B cell (primary cell): Measurements from ENCODE around the gene CYP2U1.

Experiments
- EZH2 ChIP-seq: IDR thresholded peaks from 2 replicates; pipeline ENCODE4 v1.6.1; 2012; ENCODE audit warnings: borderline replicate concordance, low read depth, mild to moderate bottlenecking, moderate library complexity, low read length; ENCODE audit not compliant: insufficient read depth, poor library complexity, severe bottlenecking
- TF ChIP-seq, protein P1 (sequence below): fragments of 200-600 bp; IDR thresholded peaks from one replicate; pipeline ENCODE4 v1.8.0; 2022; ENCODE audit warnings: antibody characterized with exemption, mild to moderate bottlenecking

DNA sequence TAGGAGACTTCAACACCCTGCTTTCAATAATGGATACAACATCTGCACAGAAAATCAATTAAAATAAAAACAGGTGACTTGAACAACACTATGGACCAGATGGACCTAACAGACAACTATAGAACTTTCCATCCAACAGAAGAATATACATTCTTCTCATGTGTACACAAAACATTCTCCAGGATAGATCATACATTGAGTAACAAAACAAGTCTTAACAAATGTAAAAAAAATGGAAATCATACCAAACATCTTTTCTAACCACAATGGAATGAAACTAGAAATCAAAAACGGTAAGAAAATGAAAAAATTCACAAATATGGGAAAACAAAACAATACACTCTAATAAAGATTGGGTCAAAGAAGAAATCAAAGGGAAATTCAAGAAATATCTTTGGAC is 24.7 kb downstream of the CYP2U1 start:
- TF ChIP-seq, protein P1, sequence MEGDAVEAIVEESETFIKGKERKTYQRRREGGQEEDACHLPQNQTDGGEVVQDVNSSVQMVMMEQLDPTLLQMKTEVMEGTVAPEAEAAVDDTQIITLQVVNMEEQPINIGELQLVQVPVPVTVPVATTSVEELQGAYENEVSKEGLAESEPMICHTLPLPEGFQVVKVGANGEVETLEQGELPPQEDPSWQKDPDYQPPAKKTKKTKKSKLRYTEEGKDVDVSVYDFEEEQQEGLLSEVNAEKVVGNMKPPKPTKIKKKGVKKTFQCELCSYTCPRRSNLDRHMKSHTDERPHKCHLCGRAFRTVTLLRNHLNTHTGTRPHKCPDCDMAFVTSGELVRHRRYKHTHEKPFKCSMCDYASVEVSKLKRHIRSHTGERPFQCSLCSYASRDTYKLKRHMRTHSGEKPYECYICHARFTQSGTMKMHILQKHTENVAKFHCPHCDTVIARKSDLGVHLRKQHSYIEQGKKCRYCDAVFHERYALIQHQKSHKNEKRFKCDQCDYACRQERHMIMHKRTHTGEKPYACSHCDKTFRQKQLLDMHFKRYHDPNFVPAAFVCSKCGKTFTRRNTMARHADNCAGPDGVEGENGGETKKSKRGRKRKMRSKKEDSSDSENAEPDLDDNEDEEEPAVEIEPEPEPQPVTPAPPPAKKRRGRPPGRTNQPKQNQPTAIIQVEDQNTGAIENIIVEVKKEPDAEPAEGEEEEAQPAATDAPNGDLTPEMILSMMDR = no peak
- TF ChIP-seq EZH2 = no peak
